ENCODE results near the gene LEMD1. TPM values are rescaled to one million over a fixed set of nuclear protein-coding genes. Genes with fewer than 3 reads are reported as not detected.
A peak's percentile ranks its signal among the peaks of the same experiment; 100 is the strongest.

LEMD1 gene
- total RNA-seq, 4 donors from 2014 or later: not detected

- DNase-seq (ENCODE audit: extremely low spot score): no peak
- Histone ChIP-seq H3K27me3 (peaks cover 0 to 37% (median 16%) of the 10 kb centered on the region in 4 donors), H3K9me3 (no peaks in the 10 kb centered on the region), H3K4me3 (no peak overlapping the region), H3K27ac (replicated peaks in 1 of 4) (no peak overlapping the region), H3K36me3 (no peaks in the 10 kb centered on the region), H3K4me1 (peaks cover 11 to 12% (median 11%) of the 10 kb centered on the region in 4 donors)
- TF ChIP-seq POLR2A (IDR thresholded peaks at IDR 0.05; ENCODE audit: low read depth): no peak
- no peak for TF ChIP-seq EP300 (IDR thresholded peaks at IDR 0.05)
- no peak for TF ChIP-seq POLR2AphosphoS5 (IDR thresholded peaks at IDR 0.05)
- no peak for TF ChIP-seq CTCF (IDR thresholded peaks at IDR 0.05)
- 88% methylated on average over 10 of the region's 21 CpGs for WGBS
- intact Hi-C loops (cut with DNase I): loop anchor here (5.0 kb wide), 1 partner anchor 48 kb away; no protein-coding TSS in a partner anchor
Observed at GRCh38 chr1:205339197-205339702, 82.6 kb downstream of the LEMD1 start.

- Histone ChIP-seq H3K27me3 (peaks cover 0 to 24% (median 4%) of the 10 kb centered on the region in 4 donors), H3K4me1 (no peaks in the 10 kb centered on the region), H3K4me3 (no peak overlapping the region), H3K36me3 (no peaks in the 10 kb centered on the region), H3K9me3 (no peaks in the 10 kb centered on the region), H3K27ac (replicated peaks in 1 of 4) (no peak overlapping the region)
- DNase-seq (ENCODE audit: extremely low spot score): no peak
- TF ChIP-seq POLR2A (IDR thresholded peaks at IDR 0.05; ENCODE audit: low read depth) (no peak), CTCF (IDR thresholded peaks at IDR 0.05) (no peak), POLR2AphosphoS5 (IDR thresholded peaks at IDR 0.05) (no peak), EP300 (IDR thresholded peaks at IDR 0.05) (no peak)
- 81% methylated on average over 7 of the region's 7 CpGs for WGBS
- intact Hi-C loops (cut with DNase I): loop anchor here (5.0 kb wide), 1 partner anchor 49 kb away; no protein-coding TSS in a partner anchor
Observed at GRCh38 chr1:205338011-205338410, 83.8 kb downstream of the LEMD1 start.

GRCh38 chr1:205337481-205337880 is 84.4 kb downstream of the LEMD1 start:
- Histone ChIP-seq H3K27me3 (peaks cover 0 to 19% (median 0%) of the 10 kb centered on the region in 4 donors), H3K9me3 (no peaks in the 10 kb centered on the region), H3K36me3 (no peaks in the 10 kb centered on the region), H3K4me3 (no peak overlapping the region), H3K27ac (replicated peaks in 1 of 4) (no peak overlapping the region), H3K4me1 (no peaks in the 10 kb centered on the region)
- intact Hi-C loops (cut with DNase I): loop anchor here (5.0 kb wide), 1 partner anchor 50 kb away; no protein-coding TSS in a partner anchor
- TF ChIP-seq POLR2A (IDR thresholded peaks at IDR 0.05; ENCODE audit: low read depth) (no peak), CTCF (IDR thresholded peaks at IDR 0.05) (no peak), EP300 (IDR thresholded peaks at IDR 0.05) (no peak), POLR2AphosphoS5 (IDR thresholded peaks at IDR 0.05) (no peak)
- WGBS: 82% methylated on average over 7 of the region's 7 CpGs
- no peak for DNase-seq (ENCODE audit: extremely low spot score)

GRCh38 chr1:205335692-205336091 is 86.2 kb downstream of the LEMD1 start:
- Histone ChIP-seq H3K27me3 (peaks cover 0 to 16% (median 0%) of the 10 kb centered on the region in 4 donors), H3K27ac (replicated peaks in 1 of 4) (no peak overlapping the region), H3K4me3 (no peak overlapping the region), H3K4me1 (no peaks in the 10 kb centered on the region), H3K36me3 (no peaks in the 10 kb centered on the region), H3K9me3 (no peaks in the 10 kb centered on the region)
- DNase-seq (ENCODE audit: extremely low spot score): no peak
- TF ChIP-seq POLR2AphosphoS5 (IDR thresholded peaks at IDR 0.05) (peak in 1 of 2 donors; percentile 17), EP300 (IDR thresholded peaks at IDR 0.05) (no peak), CTCF (IDR thresholded peaks at IDR 0.05) (peak; percentile 80 to 88 (median 83)), POLR2A (IDR thresholded peaks at IDR 0.05; ENCODE audit: low read depth) (no peak)
- 11% methylated on average over 4 of the region's 4 CpGs for WGBS
- intact Hi-C loops (cut with DNase I): loop anchor here (5.0 kb wide), 1 partner anchor 52 kb away; no protein-coding TSS in a partner anchor
